Gastrocnemius medialis (tissue), 4 donors: ENCODE results near the gene KLRK1.

Source experiments
- POLR2A ChIP-seq, 2 donors: fragments of 450-650 bp; IDR thresholded peaks; one replicate each; pipeline ENCODE4 v1.6.1; 2017; ENCODE audit warnings: antibody characterized with exemption in 2 of 2, mild to moderate bottlenecking in 2 of 2, moderate library complexity in 2 of 2
- TF ChIP-seq, protein P1 (sequence below), 5 experiments: fragments of 450-650 bp in 3 of 5; fragments of 200-600 bp in 2 of 5; sonication (generic) in 2 of 5; IDR thresholded peaks in 4 of 5; conservative IDR thresholded peaks in 1 of 5; 1 replicate in 4 of 5; 2 replicates in 1 of 5; pipeline ENCODE4 v1.5.1; 2016 to 2019; ENCODE audit warnings: antibody characterized with exemption in 5 of 5, mild to moderate bottlenecking in 3 of 5, moderate library complexity in 3 of 5

GRCh38 chr12:10365696-10366405 is 24.0 kb downstream of the KLRK1 start:
- TF ChIP-seq, protein P1, sequence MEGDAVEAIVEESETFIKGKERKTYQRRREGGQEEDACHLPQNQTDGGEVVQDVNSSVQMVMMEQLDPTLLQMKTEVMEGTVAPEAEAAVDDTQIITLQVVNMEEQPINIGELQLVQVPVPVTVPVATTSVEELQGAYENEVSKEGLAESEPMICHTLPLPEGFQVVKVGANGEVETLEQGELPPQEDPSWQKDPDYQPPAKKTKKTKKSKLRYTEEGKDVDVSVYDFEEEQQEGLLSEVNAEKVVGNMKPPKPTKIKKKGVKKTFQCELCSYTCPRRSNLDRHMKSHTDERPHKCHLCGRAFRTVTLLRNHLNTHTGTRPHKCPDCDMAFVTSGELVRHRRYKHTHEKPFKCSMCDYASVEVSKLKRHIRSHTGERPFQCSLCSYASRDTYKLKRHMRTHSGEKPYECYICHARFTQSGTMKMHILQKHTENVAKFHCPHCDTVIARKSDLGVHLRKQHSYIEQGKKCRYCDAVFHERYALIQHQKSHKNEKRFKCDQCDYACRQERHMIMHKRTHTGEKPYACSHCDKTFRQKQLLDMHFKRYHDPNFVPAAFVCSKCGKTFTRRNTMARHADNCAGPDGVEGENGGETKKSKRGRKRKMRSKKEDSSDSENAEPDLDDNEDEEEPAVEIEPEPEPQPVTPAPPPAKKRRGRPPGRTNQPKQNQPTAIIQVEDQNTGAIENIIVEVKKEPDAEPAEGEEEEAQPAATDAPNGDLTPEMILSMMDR (IDR thresholded peaks at IDR 0.05 in 4 of 5, conservative IDR thresholded peaks at IDR 0.05 in 1 of 5) = peak in 1 of 5 experiments; percentile 31
- TF ChIP-seq POLR2A (IDR thresholded peaks at IDR 0.05) = no peak
